ENCODE measurements around the gene TNS3.

The TNS3 gene

DNA sequence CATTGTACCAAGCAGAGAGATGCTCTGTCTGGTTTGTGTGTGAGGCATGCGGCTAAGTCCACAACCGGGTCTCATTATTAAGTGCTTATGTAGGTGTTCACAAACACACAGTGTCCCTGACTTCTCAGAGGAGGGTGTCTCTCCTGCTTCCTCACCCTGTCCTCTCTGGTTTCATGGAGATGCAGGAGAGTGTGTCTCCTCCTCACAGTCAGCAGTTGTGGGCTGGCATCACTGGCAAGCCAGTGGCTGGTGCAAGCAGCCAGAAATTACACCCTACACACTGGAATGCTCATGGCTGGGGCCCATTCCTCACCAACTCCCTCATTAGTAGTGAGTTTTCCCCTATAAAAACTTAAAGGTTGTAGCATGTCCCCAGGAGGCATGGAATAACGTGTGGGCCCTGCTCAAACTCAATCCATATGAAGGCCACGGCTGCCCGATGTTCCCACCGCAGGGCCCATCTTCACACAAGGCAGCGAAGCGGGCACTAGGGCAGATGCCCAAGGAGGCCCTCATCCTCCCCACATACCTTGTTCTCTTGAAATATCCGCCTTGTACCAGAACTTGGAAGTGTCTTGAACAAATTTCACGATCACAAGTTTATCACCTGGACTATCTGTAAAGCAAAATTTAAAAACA is 280.1 kb downstream of the TNS3 start:
- no peak for ATAC-seq (replicated peaks; ENCODE audit: extremely low read depth, poor library complexity, severe bottlenecking)
- no peak overlapping the region for H3K4me3 Mint-ChIP-seq
- H3K27me3 Mint-ChIP-seq = no peaks in the 10 kb centered on the region
- H3K36me3 Mint-ChIP-seq (ENCODE audit: insufficient read depth) = no peaks in the 10 kb centered on the region
- no peaks in the 10 kb centered on the region for H3K4me1 Mint-ChIP-seq
- no peak overlapping the region for H3K27ac Mint-ChIP-seq (ENCODE audit: low read depth)
- H3K9me3 Mint-ChIP-seq = no peaks in the 10 kb centered on the region
- DNase-seq (ENCODE audit: low spot score in 2 of 2) = no peak

DNA sequence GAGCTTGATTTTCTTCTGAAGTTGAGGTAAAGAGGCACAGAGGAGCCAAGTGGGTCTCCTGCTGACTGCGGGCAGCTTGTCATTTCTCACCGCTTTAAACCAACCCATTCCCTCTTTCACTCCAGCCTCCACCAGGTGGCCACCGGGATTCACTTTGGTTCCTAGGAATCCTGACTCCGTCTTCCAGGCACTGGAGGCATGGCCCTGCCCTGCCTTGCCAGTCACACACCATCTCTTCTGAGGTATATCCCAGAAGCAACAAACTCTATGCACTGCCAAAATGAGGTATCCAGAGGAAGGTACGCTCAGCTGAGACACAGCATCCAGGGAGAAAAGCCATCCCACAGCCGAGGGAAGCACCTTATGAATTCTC is 280.8 kb downstream of the TNS3 start:
- H3K4me3 Mint-ChIP-seq = no peak overlapping the region
- H3K27me3 Mint-ChIP-seq = no peaks in the 10 kb centered on the region
- no peaks in the 10 kb centered on the region for H3K4me1 Mint-ChIP-seq
- H3K36me3 Mint-ChIP-seq (ENCODE audit: insufficient read depth) = no peaks in the 10 kb centered on the region
- no peaks in the 10 kb centered on the region for H3K9me3 Mint-ChIP-seq
- no peak overlapping the region for H3K27ac Mint-ChIP-seq (ENCODE audit: low read depth)
- ATAC-seq (replicated peaks; ENCODE audit: extremely low read depth, poor library complexity, severe bottlenecking) (no peak), DNase-seq (ENCODE audit: low spot score in 2 of 2) (no peak)

DNA sequence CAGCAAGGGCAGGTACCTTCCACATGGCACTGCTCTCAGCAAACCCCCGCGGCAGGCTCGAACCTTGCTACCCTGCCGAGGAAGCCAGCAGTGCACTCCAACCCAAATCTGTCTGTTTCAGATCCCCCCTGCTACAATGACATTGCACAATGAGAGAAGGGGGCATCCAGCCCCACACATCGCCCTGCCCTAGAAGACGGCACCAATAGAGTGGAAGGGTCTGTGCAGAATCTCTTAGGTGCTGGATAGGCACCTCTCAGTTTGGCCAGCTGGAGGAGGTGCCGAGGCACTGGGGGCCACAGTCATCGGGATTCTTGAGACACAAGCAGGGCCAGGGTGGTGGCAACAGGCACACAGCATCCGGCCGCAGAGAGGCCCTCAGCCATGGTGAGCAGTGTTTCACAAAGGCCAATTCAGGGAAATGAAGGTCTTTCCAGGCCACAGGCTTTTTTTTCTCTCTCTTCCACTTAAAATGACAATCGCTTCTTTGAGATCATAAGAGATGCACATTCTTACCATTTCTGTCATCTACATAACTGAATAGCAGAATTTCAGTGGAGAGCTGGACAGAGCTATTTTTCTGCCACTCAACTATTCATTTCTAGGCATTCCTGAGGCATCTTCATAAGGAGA is 281.3 kb downstream of the TNS3 start:
- H3K27me3 Mint-ChIP-seq = no peaks in the 10 kb centered on the region
- DNase-seq (ENCODE audit: low spot score in 2 of 2) (no peak), ATAC-seq (replicated peaks; ENCODE audit: extremely low read depth, poor library complexity, severe bottlenecking) (no peak)
- no peak overlapping the region for H3K27ac Mint-ChIP-seq (ENCODE audit: low read depth)
- no peak overlapping the region for H3K4me3 Mint-ChIP-seq
- H3K4me1 Mint-ChIP-seq = no peaks in the 10 kb centered on the region
- H3K36me3 Mint-ChIP-seq (ENCODE audit: insufficient read depth) = no peaks in the 10 kb centered on the region
- H3K9me3 Mint-ChIP-seq = no peaks in the 10 kb centered on the region

DNA sequence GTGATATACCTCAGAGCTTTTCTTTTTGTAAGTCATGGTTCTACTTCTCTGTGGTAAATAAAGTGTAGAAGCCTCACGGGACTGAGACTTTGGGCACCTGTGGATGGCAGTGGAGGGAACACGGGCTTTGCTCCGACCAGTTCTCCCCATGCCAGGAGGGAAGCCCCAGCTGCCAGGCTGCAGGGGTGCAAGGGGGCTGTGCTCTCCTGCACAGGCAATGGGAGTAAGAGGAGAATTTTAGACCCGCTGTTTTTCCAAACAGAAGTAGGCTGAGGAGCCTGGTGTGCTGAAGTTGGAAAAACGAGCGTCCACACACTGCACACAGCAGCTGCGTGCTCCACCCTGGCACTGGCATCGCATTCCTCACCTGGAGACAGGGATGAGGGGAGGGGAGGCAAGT is 282.4 kb downstream of the TNS3 start:
- no peaks in the 10 kb centered on the region for H3K27me3 Mint-ChIP-seq
- ATAC-seq (replicated peaks; ENCODE audit: extremely low read depth, poor library complexity, severe bottlenecking) (no peak), DNase-seq (ENCODE audit: low spot score in 2 of 2) (no peak)
- no peaks in the 10 kb centered on the region for H3K9me3 Mint-ChIP-seq
- no peak overlapping the region for H3K4me3 Mint-ChIP-seq
- H3K27ac Mint-ChIP-seq (ENCODE audit: low read depth) = no peak overlapping the region
- no peaks in the 10 kb centered on the region for H3K4me1 Mint-ChIP-seq
- H3K36me3 Mint-ChIP-seq (ENCODE audit: insufficient read depth) = no peaks in the 10 kb centered on the region

DNA sequence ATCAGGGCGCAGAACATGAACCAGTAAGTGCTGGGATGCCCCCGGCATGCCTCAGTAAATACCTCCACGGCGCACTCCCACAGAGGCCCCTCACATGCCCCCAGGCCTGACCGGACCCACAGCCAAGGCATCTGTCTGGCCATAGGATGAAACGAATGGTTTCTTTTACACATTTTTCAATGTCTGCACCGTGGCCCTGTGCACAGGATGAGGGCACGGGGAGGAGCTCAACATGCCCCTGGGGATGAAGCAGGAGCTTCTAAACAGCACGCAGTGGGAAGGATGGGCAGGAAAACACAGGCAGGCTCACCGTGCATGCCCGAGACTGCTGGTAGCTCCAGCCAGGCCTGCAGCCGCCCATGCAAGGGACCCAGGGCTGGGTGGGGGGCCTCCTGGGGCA is 283.3 kb downstream of the TNS3 start:
- Mint-ChIP-seq H3K36me3 (ENCODE audit: insufficient read depth) (no peaks in the 10 kb centered on the region), H3K4me1 (no peaks in the 10 kb centered on the region), H3K9me3 (no peaks in the 10 kb centered on the region), H3K27me3 (no peaks in the 10 kb centered on the region), H3K4me3 (no peak overlapping the region), H3K27ac (ENCODE audit: low read depth) (no peak overlapping the region)
- no peak for DNase-seq (ENCODE audit: low spot score in 2 of 2)
- ATAC-seq (replicated peaks; ENCODE audit: extremely low read depth, poor library complexity, severe bottlenecking) = no peak

DNA sequence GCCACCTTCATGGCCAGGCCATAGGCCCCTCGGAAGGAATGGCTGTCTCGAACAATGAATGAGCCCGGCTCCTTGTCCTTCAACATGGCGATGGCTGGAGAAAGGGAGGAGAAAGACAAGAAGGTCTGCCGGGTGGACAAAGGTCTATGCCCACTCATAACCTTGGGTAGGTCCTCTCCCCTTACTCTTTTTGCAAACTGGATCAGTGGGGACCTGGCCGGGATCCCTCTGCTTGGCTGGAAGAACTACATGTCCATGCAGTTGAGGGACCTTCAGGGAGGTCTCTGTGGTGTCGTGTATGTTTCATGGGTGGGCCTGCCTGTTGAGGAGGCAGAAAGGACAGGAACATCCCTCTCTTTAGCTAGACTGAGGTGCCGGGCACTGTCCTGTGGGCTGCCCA is 284.8 kb downstream of the TNS3 start:
- Mint-ChIP-seq H3K4me1 (no peaks in the 10 kb centered on the region), H3K36me3 (ENCODE audit: insufficient read depth) (no peaks in the 10 kb centered on the region), H3K27me3 (no peaks in the 10 kb centered on the region), H3K27ac (ENCODE audit: low read depth) (no peak overlapping the region), H3K9me3 (no peaks in the 10 kb centered on the region), H3K4me3 (no peak overlapping the region)
- DNase-seq (ENCODE audit: low spot score in 2 of 2) (no peak), ATAC-seq (replicated peaks; ENCODE audit: extremely low read depth, poor library complexity, severe bottlenecking) (no peak)

DNA sequence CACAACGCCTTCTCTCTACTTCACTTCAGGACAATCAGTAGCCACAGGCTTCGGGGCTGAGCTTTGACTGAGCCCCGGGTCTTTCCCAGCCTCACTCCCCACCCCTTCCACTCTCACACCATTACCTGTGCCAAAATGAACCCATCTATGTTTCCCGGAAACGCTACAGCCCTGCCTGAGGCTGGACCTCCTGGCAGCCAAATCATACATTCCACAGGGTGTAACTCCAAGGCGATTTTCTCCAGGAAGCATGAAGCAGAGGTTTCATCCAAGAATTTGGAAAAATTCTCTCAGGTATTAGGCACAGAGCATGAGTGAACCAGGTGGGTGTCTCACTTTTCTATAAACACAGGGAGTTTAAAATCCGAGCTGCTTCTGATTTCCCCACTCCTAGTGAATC is 286.3 kb downstream of the TNS3 start:
- Mint-ChIP-seq H3K36me3 (ENCODE audit: insufficient read depth) (no peaks in the 10 kb centered on the region), H3K27me3 (no peaks in the 10 kb centered on the region), H3K27ac (ENCODE audit: low read depth) (no peak overlapping the region), H3K9me3 (no peaks in the 10 kb centered on the region), H3K4me3 (no peak overlapping the region), H3K4me1 (no peaks in the 10 kb centered on the region)
- no peak for DNase-seq (ENCODE audit: low spot score in 2 of 2)
- no peak for ATAC-seq (replicated peaks; ENCODE audit: extremely low read depth, poor library complexity, severe bottlenecking)

DNA sequence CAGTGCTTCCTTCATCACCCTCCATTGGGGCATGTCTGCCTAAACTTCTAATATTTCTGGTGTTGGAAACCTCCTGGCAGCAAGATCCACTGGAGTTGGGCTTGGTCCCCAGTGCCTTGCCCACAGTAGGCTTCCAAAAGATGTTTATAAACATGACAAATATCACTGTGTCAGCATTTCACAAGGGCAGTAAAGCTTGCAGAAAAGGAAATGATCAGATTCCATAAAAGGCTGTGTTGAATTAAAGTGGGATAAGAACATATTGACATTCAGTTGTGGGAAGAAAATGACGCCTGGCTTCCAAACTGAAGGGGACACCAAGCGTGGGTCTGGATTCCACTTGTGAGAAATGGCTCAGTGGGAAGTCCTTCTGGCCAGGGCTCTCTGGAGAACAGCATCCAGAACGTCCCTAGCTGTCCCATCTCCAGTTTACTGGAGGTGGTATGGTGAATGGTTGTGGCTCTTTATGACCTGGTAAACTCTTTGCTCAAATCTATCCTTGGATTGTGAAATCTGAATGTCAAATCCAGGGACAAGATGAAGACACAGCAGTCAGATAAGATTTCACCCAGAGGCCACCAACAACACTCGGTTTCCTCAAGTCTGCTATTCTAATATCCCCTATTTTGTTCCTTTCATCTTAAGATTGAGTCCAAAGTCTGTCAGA is 287.2 kb downstream of the TNS3 start:
- H3K4me3 Mint-ChIP-seq = no peak overlapping the region
- no peaks in the 10 kb centered on the region for H3K4me1 Mint-ChIP-seq
- no peaks in the 10 kb centered on the region for H3K27me3 Mint-ChIP-seq
- ATAC-seq (replicated peaks; ENCODE audit: extremely low read depth, poor library complexity, severe bottlenecking) = no peak
- no peaks in the 10 kb centered on the region for H3K36me3 Mint-ChIP-seq (ENCODE audit: insufficient read depth)
- no peak for DNase-seq (ENCODE audit: low spot score in 2 of 2)
- no peak overlapping the region for H3K27ac Mint-ChIP-seq (ENCODE audit: low read depth)
- no peaks in the 10 kb centered on the region for H3K9me3 Mint-ChIP-seq

DNA sequence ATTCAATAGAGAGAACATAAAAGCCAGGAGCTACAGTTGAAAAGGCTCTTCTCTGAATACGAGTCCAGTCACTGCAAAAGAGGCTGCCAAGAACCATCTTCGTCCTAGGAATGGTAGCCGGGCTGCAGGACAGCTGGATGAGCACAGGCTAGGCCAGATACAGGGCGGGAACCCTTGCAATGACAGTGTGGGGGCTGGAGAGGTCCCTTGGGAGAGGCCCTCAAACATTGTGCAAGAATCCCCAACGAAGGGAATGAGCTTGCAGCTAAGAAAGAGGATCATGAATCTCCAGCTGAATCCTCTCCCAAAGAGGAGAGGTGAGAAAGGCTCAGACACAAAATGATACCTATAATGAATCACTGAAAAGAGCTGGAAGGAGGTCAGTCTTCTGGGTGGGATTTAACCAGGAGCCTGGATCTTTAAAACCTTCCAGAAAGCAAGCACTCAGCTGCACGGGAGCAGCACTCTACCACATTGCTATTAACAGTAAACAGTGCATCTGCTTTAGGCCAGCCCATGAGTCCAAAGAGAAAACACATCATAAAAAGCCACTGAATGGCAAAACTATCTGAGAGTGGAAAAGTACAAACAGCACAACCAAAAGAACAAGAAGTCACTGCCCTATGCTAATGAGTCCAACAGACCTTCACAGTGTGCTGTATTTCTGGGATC is 287.9 kb downstream of the TNS3 start:
- H3K4me1 Mint-ChIP-seq = no peaks in the 10 kb centered on the region
- DNase-seq (ENCODE audit: low spot score in 2 of 2) (no peak), ATAC-seq (replicated peaks; ENCODE audit: extremely low read depth, poor library complexity, severe bottlenecking) (no peak)
- no peaks in the 10 kb centered on the region for H3K36me3 Mint-ChIP-seq (ENCODE audit: insufficient read depth)
- no peak overlapping the region for H3K4me3 Mint-ChIP-seq
- no peak overlapping the region for H3K27ac Mint-ChIP-seq (ENCODE audit: low read depth)
- no peaks in the 10 kb centered on the region for H3K9me3 Mint-ChIP-seq
- H3K27me3 Mint-ChIP-seq = no peaks in the 10 kb centered on the region

DNA sequence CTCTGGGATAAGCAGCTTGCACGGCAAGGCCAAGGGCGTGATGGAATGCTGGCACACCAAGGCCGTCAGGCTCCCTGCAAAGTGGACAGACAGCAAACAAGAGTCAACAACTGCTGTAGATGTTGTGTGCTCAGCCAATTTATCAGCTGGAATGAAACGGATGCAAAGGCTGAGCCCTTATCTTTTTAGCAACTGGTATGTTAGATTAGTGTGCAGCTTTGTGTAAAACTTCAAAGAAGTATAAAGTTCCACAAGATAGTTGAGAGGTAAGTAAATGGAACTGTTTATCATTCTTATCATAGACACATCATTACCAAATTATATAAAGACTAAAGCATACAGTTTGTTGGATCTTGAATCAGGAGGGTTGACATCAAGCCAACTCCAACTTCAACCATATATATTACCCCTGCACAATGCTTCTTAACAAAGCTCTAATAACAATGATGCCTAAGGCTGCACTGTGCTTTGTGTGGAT is 289.0 kb downstream of the TNS3 start:
- no peaks in the 10 kb centered on the region for H3K27me3 Mint-ChIP-seq
- H3K4me3 Mint-ChIP-seq = no peak overlapping the region
- no peak for ATAC-seq (replicated peaks; ENCODE audit: extremely low read depth, poor library complexity, severe bottlenecking)
- no peaks in the 10 kb centered on the region for H3K36me3 Mint-ChIP-seq (ENCODE audit: insufficient read depth)
- H3K27ac Mint-ChIP-seq (ENCODE audit: low read depth) = no peak overlapping the region
- DNase-seq (ENCODE audit: low spot score in 2 of 2) = no peak
- H3K9me3 Mint-ChIP-seq = no peaks in the 10 kb centered on the region
- no peaks in the 10 kb centered on the region for H3K4me1 Mint-ChIP-seq

DNA sequence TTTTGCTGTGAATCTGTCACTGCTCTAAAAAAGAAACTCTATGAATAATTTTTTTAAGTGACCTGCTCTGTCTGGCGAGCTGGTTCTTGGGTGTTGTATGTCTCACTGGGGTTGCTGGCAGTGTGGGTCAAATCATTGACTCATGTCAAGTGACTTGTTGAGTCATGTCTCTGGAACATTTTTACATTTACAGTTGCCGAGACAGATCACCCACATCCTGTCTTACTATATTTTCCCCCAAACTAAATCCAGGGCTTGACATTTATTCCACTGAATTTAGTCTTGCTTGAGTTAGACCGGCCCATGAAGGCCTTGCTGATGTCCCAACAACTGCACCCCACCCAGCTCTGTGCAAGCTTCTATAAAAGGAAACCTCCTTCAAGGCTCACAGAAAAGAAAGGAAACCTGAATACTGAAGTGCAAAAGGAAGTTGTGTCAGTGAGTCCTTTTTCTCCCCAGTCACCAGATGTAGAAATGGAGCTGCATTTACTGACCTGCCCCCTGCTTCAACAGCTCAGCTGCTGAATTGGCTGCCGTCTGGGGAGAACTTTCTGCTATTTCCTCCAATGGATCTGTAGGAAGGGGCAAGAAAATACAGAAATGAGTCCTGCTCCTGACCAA is 290.3 kb downstream of the TNS3 start:
- Mint-ChIP-seq H3K4me3 (no peak overlapping the region), H3K9me3 (no peaks in the 10 kb centered on the region), H3K4me1 (no peaks in the 10 kb centered on the region), H3K27ac (ENCODE audit: low read depth) (no peak overlapping the region), H3K27me3 (no peaks in the 10 kb centered on the region), H3K36me3 (ENCODE audit: insufficient read depth) (no peaks in the 10 kb centered on the region)
- ATAC-seq (replicated peaks; ENCODE audit: extremely low read depth, poor library complexity, severe bottlenecking) = no peak
- no peak for DNase-seq (ENCODE audit: low spot score in 2 of 2)

DNA sequence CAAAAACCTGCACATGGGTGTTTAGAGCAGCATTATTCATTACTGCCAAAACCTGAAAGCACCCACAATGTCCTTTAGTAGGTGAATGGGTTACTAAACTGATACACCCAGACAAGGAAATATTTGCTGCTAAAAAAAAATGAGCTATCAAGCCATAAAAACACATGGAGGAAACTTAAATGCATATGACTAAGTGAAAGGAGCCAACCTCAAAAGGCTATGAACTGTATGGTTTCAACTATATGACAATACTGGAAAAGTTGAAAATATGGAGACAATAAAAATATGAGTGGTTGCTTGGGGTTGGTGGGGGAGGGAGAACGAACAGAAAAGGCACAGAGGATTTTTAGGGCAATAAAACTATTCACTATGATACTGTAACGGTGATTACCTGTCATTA is 291.0 kb downstream of the TNS3 start:
- H3K4me3 Mint-ChIP-seq = no peak overlapping the region

More for the DNA sequence above, 291.0 kb downstream of the TNS3 start:
- ATAC-seq (replicated peaks; ENCODE audit: extremely low read depth, poor library complexity, severe bottlenecking) (no peak), DNase-seq (ENCODE audit: low spot score in 2 of 2) (no peak)
- Mint-ChIP-seq H3K27ac (ENCODE audit: low read depth) (no peak overlapping the region), H3K27me3 (no peaks in the 10 kb centered on the region), H3K9me3 (peaks cover under 1% of the 10 kb centered on the region), H3K36me3 (ENCODE audit: insufficient read depth) (no peaks in the 10 kb centered on the region), H3K4me1 (no peaks in the 10 kb centered on the region)

Data from central memory CD8-positive, alpha-beta T cell (primary cell).